Measurements from ENCODE around the gene FASN.

GRCh38 chr17:82113422-82113821 lies 15.4 kb upstream of the FASN start:
- no peak for TF ChIP-seq POLR2A (IDR thresholded peaks at IDR 0.05)
- TF ChIP-seq CTCF (IDR thresholded peaks at IDR 0.05): no peak

All from ovary (tissue), 3 donors.